Thymus (tissue), 11 donors: ENCODE results near the gene LYRM2. TPM values are rescaled to one million over a fixed set of nuclear protein-coding genes. Genes with fewer than 3 reads are reported as not detected.

Source experiments
- DNase-seq, 9 donors: peaks; one replicate each; pipeline ENCODE4 v3.0.0-alpha.2; 2013; ENCODE audit warnings: low spot score in 9 of 9, low read depth in 6 of 9, missing footprints in 1 of 9
- H3K27ac ChIP-seq, 2 donors: one replicate each; pipeline ENCODE4 v1.5.1; 2013; ENCODE audit warnings: control low read depth in 1 of 2, low read depth in 1 of 2, low read length in 1 of 2, mild to moderate bottlenecking in 1 of 2, moderate library complexity in 1 of 2
- H3K27me3 ChIP-seq, 2 donors: one replicate each; pipeline ENCODE4 v1.5.1; 2013; ENCODE audit warnings: low read length in 1 of 2; ENCODE audit not compliant: control insufficient read depth in 2 of 2, insufficient read depth in 1 of 2
- H3K36me3 ChIP-seq, 2 donors: one replicate each; pipeline ENCODE4 v1.5.1; 2013; ENCODE audit warnings: low read length in 1 of 2, mild to moderate bottlenecking in 1 of 2, moderate library complexity in 1 of 2; ENCODE audit not compliant: control insufficient read depth in 2 of 2, insufficient read depth in 2 of 2
- H3K4me1 ChIP-seq, 2 donors: one replicate each; pipeline ENCODE4 v1.5.1; 2013; ENCODE audit warnings: low read length in 2 of 2; ENCODE audit not compliant: control insufficient read depth in 2 of 2, insufficient read depth in 2 of 2
- H3K4me3 ChIP-seq, 2 donors: one replicate each; pipeline ENCODE4 v1.5.1; 2013; ENCODE audit warnings: low read length in 2 of 2, control low read depth in 1 of 2, mild to moderate bottlenecking in 1 of 2
- H3K9me3 ChIP-seq, 2 donors: one replicate each; pipeline ENCODE4 v1.5.1; 2013; ENCODE audit warnings: low read length in 1 of 2, mild to moderate bottlenecking in 1 of 2; ENCODE audit not compliant: control insufficient read depth in 2 of 2, insufficient read depth in 1 of 2
- WGBS: extraction: QIAGEN DNeasy Blood & Tissue Kit; methylation state at CpG from one replicate; pipeline ENCODE4 v1.1.7; 2013; 5-methylcytosine and 5-hydroxymethylcytosine counted together
- polyA plus RNA-seq: library from polyadenylated mRNA; stranded (reverse); fragments of 200-250 nt; gene quantifications from one replicate; pipeline ENCODE4 v1.2.3, GENCODE V29; 2013
- total RNA-seq: library from RNA; stranded (reverse); fragments of 120-200 nt; gene quantifications from one replicate; pipeline ENCODE4 v1.2.4, GENCODE V29; 2013
- donor health status: healthy.

Gene LYRM2
- total and polyA plus RNA-seq, 2 donors = 15.7 to 30.5 TPM

GRCh38 chr6:89580997-89581666, 57.4 kb downstream of the LYRM2 start:
- Histone ChIP-seq H3K36me3 (no peaks in the 10 kb centered on the region), H3K4me1 (no peaks in the 10 kb centered on the region), H3K9me3 (no peaks in the 10 kb centered on the region), H3K4me3 (no peak overlapping the region), H3K27me3 (no peaks in the 10 kb centered on the region), H3K27ac (no peak overlapping the region)
- no peak for DNase-seq
- 91% methylated on average over 3 of the region's 3 CpGs for whole genome bisulfite sequencing

- no peak for DNase-seq
- no peak overlapping the region for H3K27ac ChIP-seq
- no peaks in the 10 kb centered on the region for H3K36me3 ChIP-seq
- no peak overlapping the region for H3K4me3 ChIP-seq
- H3K4me1 ChIP-seq = no peaks in the 10 kb centered on the region
- 97% methylated on average over 2 of the region's 2 CpGs for WGBS
- H3K27me3 ChIP-seq = no peaks in the 10 kb centered on the region
- no peaks in the 10 kb centered on the region for H3K9me3 ChIP-seq
Observed at GRCh38 chr6:89575562-89575960, 63.0 kb downstream of the LYRM2 start.

GRCh38 chr6:89574910-89575561, 63.5 kb downstream of the LYRM2 start:
- H3K27me3 ChIP-seq = no peaks in the 10 kb centered on the region
- H3K4me3 ChIP-seq = no peak overlapping the region
- no peak for DNase-seq
- WGBS = 96% methylated on average over 2 of the region's 2 CpGs
- no peaks in the 10 kb centered on the region for H3K4me1 ChIP-seq
- no peak overlapping the region for H3K27ac ChIP-seq
- H3K36me3 ChIP-seq = no peaks in the 10 kb centered on the region
- H3K9me3 ChIP-seq = no peaks in the 10 kb centered on the region

GRCh38 chr6:89567630-89568390, 70.7 kb downstream of the LYRM2 start:
- H3K4me3 ChIP-seq = no peak overlapping the region
- no peaks in the 10 kb centered on the region for H3K9me3 ChIP-seq
- WGBS = over 99% methylated on average over 6 of the region's 6 CpGs
- no peaks in the 10 kb centered on the region for H3K27me3 ChIP-seq
- DNase-seq = no peak
- H3K36me3 ChIP-seq = no peaks in the 10 kb centered on the region
- H3K4me1 ChIP-seq = no peaks in the 10 kb centered on the region
- no peak overlapping the region for H3K27ac ChIP-seq

- no peaks in the 10 kb centered on the region for H3K9me3 ChIP-seq
- DNase-seq = no peak
- no peaks in the 10 kb centered on the region for H3K4me1 ChIP-seq
- 98% methylated on average over 16 of the region's 16 CpGs for whole genome bisulfite sequencing
- H3K36me3 ChIP-seq = no peaks in the 10 kb centered on the region
- H3K27me3 ChIP-seq = no peaks in the 10 kb centered on the region
- H3K4me3 ChIP-seq = no peak overlapping the region
- no peak overlapping the region for H3K27ac ChIP-seq
Observed at GRCh38 chr6:89566930-89567629, 71.5 kb downstream of the LYRM2 start.

- Histone ChIP-seq H3K4me1 (no peaks in the 10 kb centered on the region), H3K27ac (no peak overlapping the region), H3K36me3 (no peaks in the 10 kb centered on the region), H3K9me3 (no peaks in the 10 kb centered on the region), H3K4me3 (no peak overlapping the region), H3K27me3 (no peaks in the 10 kb centered on the region)
- 96% methylated on average over 10 of the region's 10 CpGs for WGBS
- no peak for DNase-seq
Observed at GRCh38 chr6:89566008-89566800, 72.3 kb downstream of the LYRM2 start.

GRCh38 chr6:89564752-89565427, 73.7 kb downstream of the LYRM2 start:
- no peak for DNase-seq
- Histone ChIP-seq H3K4me3 (no peak overlapping the region), H3K36me3 (no peaks in the 10 kb centered on the region), H3K27ac (no peak overlapping the region), H3K27me3 (no peaks in the 10 kb centered on the region), H3K4me1 (no peaks in the 10 kb centered on the region), H3K9me3 (no peaks in the 10 kb centered on the region)
- 91% methylated on average over 8 of the region's 8 CpGs for WGBS

GRCh38 chr6:89563866-89564265, 74.7 kb downstream of the LYRM2 start:
- no peak for DNase-seq
- WGBS = 93% methylated on average over 1 of the region's 1 CpG
- H3K27me3 ChIP-seq = no peaks in the 10 kb centered on the region
- H3K36me3 ChIP-seq = no peaks in the 10 kb centered on the region
- H3K27ac ChIP-seq = no peak overlapping the region
- no peaks in the 10 kb centered on the region for H3K9me3 ChIP-seq
- H3K4me1 ChIP-seq = no peaks in the 10 kb centered on the region
- no peak overlapping the region for H3K4me3 ChIP-seq
